Activated naive CD8-positive, alpha-beta T cell treated with anti-CD3 and anti-CD28 coated beads, Interleukin-2, amount 50 U/mL, for 24 hours (primary cell): Measurements from ENCODE around the gene PBRM1.

ENCODE experiments used
- ATAC-seq: fragments of 150-1000 bp; cut with Tn5 transposase; one replicate; pipeline ENCODE4 v1.10.0; 2021
- DNase-seq: peaks from one replicate; pipeline ENCODE4 v3.0.0; 2021
- H3K27ac Mint-ChIP-seq: one replicate; pipeline ENCODE4 v1.8.0; 2021; ENCODE audit warnings: mild to moderate bottlenecking, mixed read lengths
- H3K27me3 Mint-ChIP-seq: one replicate; pipeline ENCODE4 v1.8.0; 2021; ENCODE audit warnings: mixed read lengths
- H3K36me3 Mint-ChIP-seq: one replicate; pipeline ENCODE4 v1.8.0; 2021; ENCODE audit warnings: low read depth, mixed read lengths
- H3K4me1 Mint-ChIP-seq: one replicate; pipeline ENCODE4 v1.8.0; 2021; ENCODE audit warnings: mixed read lengths
- H3K4me3 Mint-ChIP-seq: one replicate; pipeline ENCODE4 v1.8.0; 2021; ENCODE audit warnings: mild to moderate bottlenecking, moderate library complexity, mixed read lengths
- H3K9me3 Mint-ChIP-seq: one replicate; pipeline ENCODE4 v1.8.0; 2021; ENCODE audit warnings: mixed read lengths

The PBRM1 gene

DNA sequence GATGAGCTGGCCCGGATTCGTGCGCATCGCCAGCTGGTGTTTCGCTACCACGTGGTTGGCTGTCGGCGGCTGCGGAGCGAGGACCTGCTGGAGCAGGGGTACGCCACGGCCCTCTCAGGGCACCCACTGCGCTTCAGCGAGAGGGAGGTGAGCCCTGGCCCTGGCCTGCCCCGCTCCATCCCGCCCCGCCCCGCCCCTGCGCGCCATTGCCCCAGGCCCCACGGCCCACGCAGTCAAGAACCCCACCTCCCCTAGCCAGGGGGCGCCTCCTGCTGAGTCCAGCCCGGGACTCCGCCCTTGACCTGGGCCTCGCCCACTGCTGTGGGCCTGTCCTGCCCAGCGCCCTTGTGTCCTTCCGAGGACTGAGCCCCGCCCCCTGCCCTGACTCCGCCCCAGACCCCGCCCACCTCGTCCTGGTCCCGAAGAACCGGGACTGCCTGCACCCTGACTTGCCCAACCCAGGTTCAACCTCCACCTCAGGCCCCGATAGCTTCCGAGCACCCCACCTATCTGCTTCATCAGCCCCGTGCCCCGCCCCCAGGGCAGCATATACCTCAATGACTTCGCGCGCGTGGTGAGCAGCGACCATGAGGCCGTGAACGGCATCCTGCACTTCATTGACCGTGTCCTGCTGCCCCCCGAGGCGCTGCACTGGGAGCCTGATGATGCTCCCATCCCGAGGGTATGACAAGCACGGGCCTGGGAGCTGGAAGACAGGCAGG lies 166.8 kb downstream of the PBRM1 start:
- H3K4me1 Mint-ChIP-seq = no peaks in the 10 kb centered on the region
- no peak for DNase-seq
- H3K27ac Mint-ChIP-seq = no peak overlapping the region
- H3K4me3 Mint-ChIP-seq = no peak overlapping the region
- H3K36me3 Mint-ChIP-seq = peaks cover under 1% of the 10 kb centered on the region
- no peaks in the 10 kb centered on the region for H3K27me3 Mint-ChIP-seq
- no peaks in the 10 kb centered on the region for H3K9me3 Mint-ChIP-seq
- no peak for ATAC-seq

DNA sequence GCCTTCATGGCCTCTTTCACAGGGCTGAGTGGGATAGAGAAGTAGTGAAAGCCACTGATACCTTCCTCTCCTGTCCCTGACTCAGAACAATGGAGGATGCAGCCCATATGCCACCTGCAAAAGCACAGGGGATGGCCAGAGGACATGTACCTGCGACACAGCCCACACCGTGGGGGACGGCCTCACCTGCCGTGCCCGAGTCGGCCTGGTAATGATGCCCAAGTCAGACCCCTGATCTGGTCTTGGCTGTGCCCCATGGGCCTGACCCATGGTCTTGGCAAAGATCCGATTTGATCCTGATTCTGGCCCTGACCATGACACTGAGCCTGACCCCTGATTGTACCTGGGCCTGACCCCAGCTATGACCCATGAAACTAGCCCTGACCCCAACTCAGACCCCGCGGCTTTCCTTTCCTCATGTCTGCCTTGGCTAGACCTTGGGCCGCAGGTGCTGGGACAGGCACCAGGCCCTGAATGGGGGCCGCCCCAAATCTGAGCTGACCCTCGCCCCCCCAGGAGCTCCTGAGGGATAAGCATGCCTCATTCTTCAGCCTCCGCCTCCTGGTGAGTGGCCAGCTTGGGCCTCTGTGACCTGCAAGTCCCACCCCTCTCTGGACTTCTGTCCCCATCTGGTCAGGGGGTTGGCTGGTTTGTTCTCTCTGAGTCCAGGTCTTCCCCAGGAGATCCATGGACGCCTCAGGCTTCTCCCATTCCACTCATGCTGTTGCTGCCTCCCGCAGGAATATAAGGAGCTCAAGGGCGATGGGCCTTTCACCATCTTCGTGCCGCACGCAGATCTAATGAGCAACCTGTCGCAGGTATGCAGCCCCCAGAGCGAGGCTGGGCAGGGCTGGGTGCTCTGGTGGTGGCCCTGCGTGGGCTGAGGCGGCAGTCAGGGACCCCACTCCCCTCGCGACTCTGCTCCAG lies 167.7 kb downstream of the PBRM1 start:
- no peak overlapping the region for H3K27ac Mint-ChIP-seq
- H3K4me3 Mint-ChIP-seq = no peak overlapping the region
- H3K9me3 Mint-ChIP-seq = no peaks in the 10 kb centered on the region
- H3K4me1 Mint-ChIP-seq = no peaks in the 10 kb centered on the region
- H3K27me3 Mint-ChIP-seq = no peaks in the 10 kb centered on the region
- DNase-seq (no peak), ATAC-seq (no peak)
- no peaks in the 10 kb centered on the region for H3K36me3 Mint-ChIP-seq

DNA sequence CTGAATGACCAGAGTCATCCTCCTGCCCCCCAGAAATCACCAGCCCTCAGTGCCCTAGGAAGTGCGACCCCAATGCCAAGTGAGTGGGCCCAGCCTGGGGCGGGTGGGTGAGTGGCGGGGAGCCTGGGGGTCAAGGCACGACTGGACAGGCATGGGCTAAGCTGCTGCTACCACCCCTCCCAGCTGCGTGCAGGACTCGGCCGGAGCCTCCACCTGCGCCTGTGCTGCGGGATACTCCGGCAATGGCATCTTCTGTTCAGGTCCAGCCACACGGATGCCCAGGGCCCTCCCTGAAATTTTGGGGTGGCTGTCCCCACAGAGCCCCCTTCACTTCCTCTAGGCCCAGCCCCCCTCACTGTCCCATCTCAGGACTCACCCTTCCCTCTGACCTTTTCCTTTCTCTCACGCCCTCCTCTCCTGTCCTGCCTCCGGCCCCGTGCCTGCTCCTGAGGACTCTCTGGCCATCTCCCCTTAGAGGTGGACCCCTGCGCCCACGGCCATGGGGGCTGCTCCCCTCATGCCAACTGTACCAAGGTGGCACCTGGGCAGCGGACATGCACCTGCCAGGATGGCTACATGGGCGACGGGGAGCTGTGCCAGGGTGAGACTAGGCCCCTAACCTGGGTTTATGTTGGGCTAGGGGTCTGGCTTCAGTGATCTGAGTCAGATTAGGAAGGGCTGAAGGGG lies 169.1 kb downstream of the PBRM1 start:
- no peaks in the 10 kb centered on the region for H3K4me1 Mint-ChIP-seq
- no peak for ATAC-seq
- DNase-seq = no peak
- H3K36me3 Mint-ChIP-seq = no peaks in the 10 kb centered on the region
- H3K27me3 Mint-ChIP-seq = no peaks in the 10 kb centered on the region
- H3K4me3 Mint-ChIP-seq = no peak overlapping the region
- H3K27ac Mint-ChIP-seq = no peak overlapping the region
- no peaks in the 10 kb centered on the region for H3K9me3 Mint-ChIP-seq

DNA sequence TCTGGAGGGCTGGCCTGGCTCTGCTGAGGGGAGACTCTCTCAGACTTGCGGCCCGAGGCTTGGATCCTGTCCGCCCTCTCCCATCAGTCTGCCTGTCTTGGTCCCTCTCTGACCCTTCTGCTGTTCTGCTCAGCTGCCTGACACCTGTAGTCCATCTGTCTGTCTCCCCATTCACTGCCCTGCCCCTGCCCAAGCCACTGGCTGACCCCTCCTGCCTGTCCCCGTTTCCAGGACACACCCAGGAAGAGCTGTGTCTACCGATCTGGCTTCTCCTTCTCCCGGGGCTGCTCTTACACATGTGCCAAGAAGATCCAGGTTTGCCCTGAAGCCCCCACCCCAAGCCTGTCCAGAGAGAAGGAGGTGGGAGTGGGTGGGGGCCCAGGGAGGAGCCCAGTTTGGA lies 170.5 kb downstream of the PBRM1 start:
- no peaks in the 10 kb centered on the region for H3K4me1 Mint-ChIP-seq
- no peak for DNase-seq
- H3K4me3 Mint-ChIP-seq = no peak overlapping the region
- H3K36me3 Mint-ChIP-seq = no peaks in the 10 kb centered on the region
- H3K9me3 Mint-ChIP-seq = no peaks in the 10 kb centered on the region
- H3K27me3 Mint-ChIP-seq = no peaks in the 10 kb centered on the region
- H3K27ac Mint-ChIP-seq = no peak overlapping the region
- no peak for ATAC-seq

DNA sequence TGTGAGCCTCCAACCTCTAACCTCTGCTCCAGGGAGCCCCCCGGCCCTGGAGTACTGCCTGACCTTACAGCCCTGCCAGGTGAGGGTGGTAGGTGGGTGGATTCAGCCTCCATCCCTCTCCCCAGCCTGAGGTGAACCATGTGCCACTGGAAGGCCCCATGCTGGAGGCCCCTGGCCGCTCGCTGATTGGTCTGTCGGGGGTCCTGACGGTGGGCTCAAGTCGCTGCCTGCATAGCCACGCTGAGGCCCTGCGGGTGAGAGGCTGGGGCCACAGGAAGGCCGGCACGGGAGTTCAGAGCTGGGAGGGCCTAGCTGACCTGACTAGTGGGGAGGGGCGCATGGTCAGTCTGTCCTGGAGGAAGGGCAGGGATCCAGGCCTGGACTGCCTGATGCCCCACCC lies 171.1 kb downstream of the PBRM1 start:
- H3K36me3 Mint-ChIP-seq = no peaks in the 10 kb centered on the region
- ATAC-seq (no peak), DNase-seq (no peak)
- no peaks in the 10 kb centered on the region for H3K27me3 Mint-ChIP-seq
- H3K4me1 Mint-ChIP-seq = no peaks in the 10 kb centered on the region
- H3K9me3 Mint-ChIP-seq = no peaks in the 10 kb centered on the region
- no peak overlapping the region for H3K4me3 Mint-ChIP-seq
- H3K27ac Mint-ChIP-seq = no peak overlapping the region

DNA sequence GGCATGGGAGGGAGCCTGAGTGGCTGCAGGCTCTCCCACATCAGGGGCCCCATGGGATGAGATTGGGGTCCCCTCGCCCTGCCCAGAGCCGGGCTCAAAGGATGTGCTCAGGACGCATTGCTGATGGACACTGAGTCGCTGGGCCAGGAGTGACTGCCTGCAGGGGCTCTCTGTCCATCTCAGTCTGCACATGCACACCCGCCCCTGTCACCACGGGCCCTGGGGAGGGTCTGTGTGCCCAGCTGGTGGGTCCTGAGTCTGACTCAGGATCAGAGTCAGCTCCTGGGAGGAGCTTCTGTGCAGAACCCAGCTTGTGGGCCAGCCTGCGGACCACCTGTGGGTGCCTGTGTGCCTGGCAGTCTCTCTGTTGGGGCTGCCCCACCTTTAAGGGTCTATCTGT lies 172.4 kb downstream of the PBRM1 start:
- Mint-ChIP-seq H3K4me3 (no peak overlapping the region), H3K27ac (no peak overlapping the region), H3K9me3 (no peaks in the 10 kb centered on the region), H3K4me1 (no peaks in the 10 kb centered on the region), H3K36me3 (no peaks in the 10 kb centered on the region), H3K27me3 (no peaks in the 10 kb centered on the region)
- DNase-seq = no peak
- ATAC-seq = no peak

DNA sequence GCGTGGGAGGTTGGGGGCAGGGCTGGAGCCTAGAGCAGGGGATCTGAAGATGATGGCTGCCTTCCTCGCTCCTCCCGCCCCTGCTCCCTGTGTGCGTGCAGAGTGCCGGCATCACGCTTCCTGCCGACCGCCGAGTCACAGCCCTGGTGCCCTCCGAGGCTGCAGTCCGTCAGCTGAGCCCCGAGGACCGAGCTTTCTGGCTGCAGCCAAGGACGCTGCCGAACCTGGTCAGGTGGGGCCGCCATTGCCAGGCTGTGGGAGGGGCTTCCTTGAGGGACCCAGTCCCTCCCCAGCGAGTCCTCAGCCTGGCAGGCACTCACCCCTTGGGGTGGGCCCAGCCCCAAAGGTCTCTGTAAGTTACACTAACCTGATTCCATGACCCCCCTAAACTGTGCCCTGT lies 173.0 kb downstream of the PBRM1 start:
- H3K27ac Mint-ChIP-seq = no peak overlapping the region
- DNase-seq = no peak
- no peaks in the 10 kb centered on the region for H3K36me3 Mint-ChIP-seq
- no peak overlapping the region for H3K4me3 Mint-ChIP-seq
- H3K9me3 Mint-ChIP-seq = no peaks in the 10 kb centered on the region
- H3K27me3 Mint-ChIP-seq = no peaks in the 10 kb centered on the region
- no peak for ATAC-seq
- no peaks in the 10 kb centered on the region for H3K4me1 Mint-ChIP-seq

DNA sequence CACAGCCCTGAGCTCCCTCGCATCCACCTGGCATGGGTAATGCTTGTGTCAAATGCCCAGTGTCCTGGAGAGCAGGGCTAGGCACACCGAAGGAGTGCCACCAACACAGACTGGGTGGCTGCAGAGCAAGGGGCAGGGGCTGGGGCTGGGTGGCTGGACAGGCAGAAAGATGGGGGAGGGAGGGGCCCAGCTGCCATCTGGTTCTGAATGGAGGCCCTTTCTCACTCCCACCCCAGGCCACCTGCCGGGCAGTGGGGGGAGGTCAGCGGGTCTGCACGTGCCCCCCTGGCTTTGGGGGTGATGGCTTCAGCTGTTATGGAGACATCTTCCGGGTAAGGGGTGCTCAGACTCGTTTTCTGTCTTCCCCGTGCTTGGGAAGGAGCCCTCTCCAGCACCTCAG lies 173.6 kb downstream of the PBRM1 start:
- Mint-ChIP-seq H3K27ac (no peak overlapping the region), H3K4me1 (no peaks in the 10 kb centered on the region), H3K36me3 (no peaks in the 10 kb centered on the region), H3K27me3 (no peaks in the 10 kb centered on the region), H3K9me3 (no peaks in the 10 kb centered on the region), H3K4me3 (no peak overlapping the region)
- DNase-seq = no peak
- no peak for ATAC-seq

DNA sequence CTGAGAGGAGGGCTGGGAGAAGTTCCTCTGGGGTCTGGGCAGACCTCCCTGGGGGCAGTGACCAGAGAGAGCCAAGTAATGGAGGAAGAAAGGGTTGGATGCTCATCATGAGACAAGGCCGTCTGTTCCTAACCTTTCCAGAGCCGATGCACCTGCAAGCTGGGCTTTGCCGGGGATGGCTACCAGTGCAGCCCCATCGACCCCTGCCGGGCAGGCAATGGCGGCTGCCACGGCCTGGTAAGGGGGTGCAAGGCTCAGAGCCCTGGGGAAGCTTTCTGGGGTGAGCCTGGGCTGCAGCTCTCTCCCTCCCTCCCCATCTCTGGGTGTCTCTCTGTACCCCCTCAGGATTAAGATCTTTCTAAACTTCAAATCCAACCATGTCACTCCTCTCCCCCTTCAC lies 174.2 kb downstream of the PBRM1 start:
- Mint-ChIP-seq H3K27ac (no peak overlapping the region), H3K4me3 (no peak overlapping the region), H3K36me3 (no peaks in the 10 kb centered on the region), H3K27me3 (no peaks in the 10 kb centered on the region), H3K4me1 (no peaks in the 10 kb centered on the region), H3K9me3 (no peaks in the 10 kb centered on the region)
- no peak for DNase-seq
- ATAC-seq = no peak

DNA sequence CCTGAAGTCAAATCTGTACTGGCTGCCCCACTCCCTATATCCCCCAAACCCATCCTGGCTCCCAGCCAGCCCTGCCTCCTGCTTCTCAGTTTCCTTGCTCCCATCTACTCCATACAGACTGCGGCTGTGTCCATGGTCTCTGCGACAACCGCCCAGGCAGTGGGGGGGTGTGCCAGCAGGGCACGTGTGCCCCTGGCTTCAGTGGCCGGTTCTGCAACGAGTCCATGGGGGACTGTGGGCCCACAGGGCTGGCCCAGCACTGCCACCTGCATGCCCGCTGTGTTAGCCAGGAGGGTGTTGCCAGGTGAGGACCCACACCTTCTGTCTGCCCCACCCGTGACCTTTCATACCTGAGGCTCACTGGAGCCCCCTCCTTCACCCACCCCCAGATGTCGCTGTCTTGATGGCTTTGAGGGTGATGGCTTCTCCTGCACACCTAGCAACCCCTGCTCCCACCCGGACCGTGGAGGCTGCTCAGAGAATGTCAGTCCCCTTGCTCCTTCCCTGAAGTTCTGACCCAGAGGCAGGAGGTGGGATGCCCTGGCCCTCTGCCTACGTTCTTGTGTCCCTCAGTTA lies 175.9 kb downstream of the PBRM1 start:
- H3K4me1 Mint-ChIP-seq = no peaks in the 10 kb centered on the region
- H3K9me3 Mint-ChIP-seq = no peaks in the 10 kb centered on the region
- no peaks in the 10 kb centered on the region for H3K36me3 Mint-ChIP-seq
- no peak for DNase-seq
- H3K27ac Mint-ChIP-seq = no peak overlapping the region
- ATAC-seq = no peak
- H3K27me3 Mint-ChIP-seq = no peaks in the 10 kb centered on the region
- H3K4me3 Mint-ChIP-seq = no peak overlapping the region

DNA sequence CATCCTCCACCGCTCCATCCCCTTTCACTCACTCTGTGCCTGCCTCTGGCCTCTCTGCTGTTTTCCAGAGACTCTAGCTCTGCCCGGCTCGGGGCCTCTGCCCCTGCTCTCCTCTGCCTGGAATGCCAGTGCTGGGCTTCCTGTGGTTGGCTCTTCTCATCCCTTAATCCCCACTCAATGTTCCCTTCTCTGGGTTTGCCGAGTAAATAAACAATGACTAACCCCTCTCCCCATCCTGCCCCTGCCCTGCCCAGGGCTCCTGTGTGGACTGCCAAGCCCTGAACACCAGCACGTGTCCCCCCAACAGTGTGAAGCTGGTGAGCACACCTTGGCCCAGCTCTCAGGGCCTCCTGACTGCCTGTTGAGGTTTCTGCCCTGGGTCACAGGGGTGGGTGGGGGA lies 178.4 kb downstream of the PBRM1 start:
- H3K36me3 Mint-ChIP-seq = no peaks in the 10 kb centered on the region
- no peaks in the 10 kb centered on the region for H3K27me3 Mint-ChIP-seq
- H3K27ac Mint-ChIP-seq = no peak overlapping the region
- H3K4me3 Mint-ChIP-seq = no peak overlapping the region
- H3K9me3 Mint-ChIP-seq = no peaks in the 10 kb centered on the region
- ATAC-seq = no peak
- no peak for DNase-seq
- no peaks in the 10 kb centered on the region for H3K4me1 Mint-ChIP-seq

DNA sequence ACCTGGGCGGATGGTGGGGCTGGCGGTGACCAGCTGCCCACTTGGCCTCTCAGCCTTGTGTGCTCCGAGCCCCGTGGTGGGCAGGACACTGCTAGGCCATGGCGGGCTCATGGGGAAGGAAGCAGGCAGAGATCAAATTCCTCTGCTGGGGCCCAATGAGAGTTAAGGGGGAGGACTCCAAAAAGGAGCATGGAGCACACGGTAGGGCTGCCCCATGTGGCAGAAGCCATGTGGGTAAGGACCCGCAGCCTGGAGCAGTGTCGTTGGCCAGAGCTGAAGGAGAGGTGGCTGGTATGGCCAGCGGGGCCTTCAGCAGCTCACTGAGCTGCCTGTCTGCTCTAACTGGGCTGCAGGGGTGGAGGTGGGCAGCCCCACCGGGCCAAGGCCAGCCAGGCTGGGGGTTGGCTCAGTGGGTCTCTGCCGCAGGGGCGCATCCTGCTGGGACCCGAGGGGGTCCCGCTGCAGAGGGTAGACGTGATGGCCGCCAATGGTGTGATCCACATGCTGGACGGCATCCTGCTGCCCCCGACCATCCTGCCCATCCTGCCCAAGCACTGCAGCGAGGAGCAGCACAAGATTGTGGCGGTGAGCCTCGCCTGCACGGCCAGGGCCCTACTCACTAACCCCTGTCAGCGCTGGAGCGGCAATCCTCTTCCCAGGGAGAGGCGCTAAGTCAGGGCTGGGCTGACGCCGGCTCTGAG lies 179.3 kb downstream of the PBRM1 start:
- no peaks in the 10 kb centered on the region for H3K9me3 Mint-ChIP-seq
- no peaks in the 10 kb centered on the region for H3K36me3 Mint-ChIP-seq
- DNase-seq = no peak
- no peak for ATAC-seq
- H3K27ac Mint-ChIP-seq = no peak overlapping the region
- no peak overlapping the region for H3K4me3 Mint-ChIP-seq
- H3K27me3 Mint-ChIP-seq = no peaks in the 10 kb centered on the region
- no peaks in the 10 kb centered on the region for H3K4me1 Mint-ChIP-seq

DNA sequence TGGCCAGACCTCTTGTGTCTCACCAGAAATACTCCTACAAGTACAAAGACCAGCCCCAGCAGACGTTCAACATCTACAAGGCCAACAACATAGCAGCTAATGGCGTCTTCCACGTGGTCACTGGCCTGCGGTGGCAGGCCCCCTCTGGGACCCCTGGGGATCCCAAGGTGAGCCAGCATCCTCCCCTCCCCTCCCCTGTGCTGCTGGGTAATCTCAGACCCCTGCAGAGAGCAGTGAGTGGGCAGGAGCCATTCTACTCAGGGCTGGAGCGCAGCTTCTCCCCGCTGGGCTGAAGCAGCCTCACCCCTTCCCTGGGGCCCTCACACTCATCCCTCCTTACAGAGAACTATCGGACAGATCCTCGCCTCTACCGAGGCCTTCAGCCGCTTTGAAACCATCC lies 180.7 kb downstream of the PBRM1 start:
- no peaks in the 10 kb centered on the region for H3K36me3 Mint-ChIP-seq
- H3K9me3 Mint-ChIP-seq = no peaks in the 10 kb centered on the region
- no peak for DNase-seq
- no peak overlapping the region for H3K27ac Mint-ChIP-seq
- no peaks in the 10 kb centered on the region for H3K27me3 Mint-ChIP-seq
- ATAC-seq = no peak
- H3K4me3 Mint-ChIP-seq = no peak overlapping the region
- H3K4me1 Mint-ChIP-seq = no peaks in the 10 kb centered on the region

DNA sequence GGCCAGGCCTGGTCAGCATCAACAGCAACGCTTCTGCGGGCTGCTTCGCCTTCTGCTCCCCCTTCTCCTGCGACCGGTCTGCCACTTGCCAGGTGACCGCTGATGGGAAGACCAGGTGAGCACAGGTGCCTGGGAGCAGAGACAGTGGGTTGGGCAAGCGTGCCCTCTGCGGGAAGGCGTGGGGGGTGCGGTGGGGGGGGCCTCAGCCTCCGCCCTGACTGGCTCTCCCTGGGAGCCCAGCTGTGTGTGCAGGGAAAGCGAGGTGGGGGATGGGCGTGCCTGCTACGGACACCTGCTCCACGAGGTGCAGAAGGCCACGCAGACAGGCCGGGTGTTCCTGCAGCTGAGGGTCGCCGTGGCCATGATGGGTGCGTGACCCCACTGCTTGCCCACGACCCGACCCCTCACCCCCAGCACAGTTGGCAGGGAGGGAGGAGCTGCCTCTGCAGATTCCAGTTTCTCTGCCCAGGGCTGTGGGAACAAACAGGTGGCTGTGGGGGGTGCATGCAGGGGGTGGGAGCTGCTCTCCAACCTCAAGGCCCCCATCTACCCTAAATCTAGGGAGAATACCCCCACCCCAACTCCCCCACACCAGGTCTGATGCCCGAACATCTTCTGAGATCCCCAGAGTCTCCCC lies 181.8 kb downstream of the PBRM1 start:
- no peak for DNase-seq
- H3K9me3 Mint-ChIP-seq = no peaks in the 10 kb centered on the region
- H3K36me3 Mint-ChIP-seq = no peaks in the 10 kb centered on the region
- H3K27me3 Mint-ChIP-seq = no peaks in the 10 kb centered on the region
- no peak for ATAC-seq
- no peak overlapping the region for H3K4me3 Mint-ChIP-seq
- peaks cover under 1% of the 10 kb centered on the region for H3K4me1 Mint-ChIP-seq
- H3K27ac Mint-ChIP-seq = no peak overlapping the region
